Breast epithelium (tissue), 4 donors: ENCODE results near the gene EMILIN2. TPM values are rescaled to one million over a fixed set of nuclear protein-coding genes. Genes with fewer than 3 reads are reported as not detected.

Experiments used
- DNase-seq, 2 donors: peaks; one replicate each; pipeline ENCODE4 v3.0.0-alpha.2; 2019; ENCODE audit warnings: low spot score in 2 of 2
- H3K27ac ChIP-seq, 2 donors: fragments of 200-600 bp; sonication (generic) in 1 of 2; one replicate each; pipeline ENCODE4 v1.5.1; 2016 to 2019; ENCODE audit warnings: mild to moderate bottlenecking in 1 of 2
- H3K27me3 ChIP-seq, 2 donors: fragments of 200-600 bp; sonication (generic) in 1 of 2; one replicate each; pipeline versions ENCODE4 v1.5.1 to v1.6.0; 2017 to 2019; ENCODE audit warnings: control low read depth in 1 of 2, mild to moderate bottlenecking in 1 of 2
- H3K36me3 ChIP-seq: fragments of 200-600 bp; one replicate; pipeline ENCODE4 v1.5.1; 2019
- H3K4me1 ChIP-seq, 2 donors: fragments of 200-600 bp; sonication (generic); one replicate each; pipeline ENCODE4 v1.5.1; 2016 to 2019; ENCODE audit warnings: control low read depth in 1 of 2
- H3K4me3 ChIP-seq, 3 donors: fragments of 200-600 bp; sonication (generic); 1 replicate in 2 of 3; 2 replicates in 1 of 3; pipeline ENCODE4 v1.5.1; 2016 to 2019; ENCODE audit warnings: mild to moderate bottlenecking in 3 of 3, moderate library complexity in 2 of 3
- H3K9me3 ChIP-seq, 2 donors: fragments of 200-600 bp; sonication (generic) in 1 of 2; one replicate each; pipeline ENCODE4 v1.5.1; 2016 to 2019; ENCODE audit warnings: control low read depth in 1 of 2
- POLR2A ChIP-seq: fragments of 450-650 bp; IDR thresholded peaks from one replicate; pipeline ENCODE4 v1.6.1; 2016; ENCODE audit warnings: antibody characterized with exemption, mild to moderate bottlenecking, moderate library complexity
- POLR2AphosphoS5 ChIP-seq, 3 donors: sonication (generic); formaldehyde crosslinking; IDR thresholded peaks; one replicate each; pipeline ENCODE4 v1.6.1; 2017; ENCODE audit warnings: antibody characterized with exemption in 3 of 3
- intact Hi-C: fragments of 100-400 bp; cut with DNase I; formaldehyde crosslinking; loops from one replicate; pipeline ENCODE4 v1.15.1; 2023; ENCODE audit warnings: low total_unique reads
- total RNA-seq, 3 donors: library from RNA; depleted of rRNA; stranded (reverse); fragments of >200 nt; gene quantifications; one replicate each; pipeline ENCODE4 v1.1.0, GENCODE V29; 2016
- TF ChIP-seq, protein P1 (sequence below), 3 donors: fragments of 450-650 bp; IDR thresholded peaks; one replicate each; pipeline ENCODE4 v1.5.1; 2016 to 2017; ENCODE audit warnings: antibody characterized with exemption in 3 of 3, mild to moderate bottlenecking in 3 of 3, moderate library complexity in 3 of 3

EMILIN2 gene
- total RNA-seq, 3 donors from 2014 or later: 23.9 to 45.1 (median 32.4) TPM

GRCh38 chr18:2811416-2811815 is 35.4 kb upstream of the EMILIN2 start:
- intact Hi-C loops: loop anchor here (2.0 kb wide), 1 partner anchor 29 kb away; no protein-coding TSS in a partner anchor

GRCh38 chr18:2814928-2815327 is 31.9 kb upstream of the EMILIN2 start:
- Histone ChIP-seq H3K27ac (no peak overlapping the region), H3K36me3 (no peaks in the 10 kb centered on the region), H3K9me3 (peaks cover 29 to 44% of the 10 kb centered on the region in 2 donors), H3K27me3 (no peaks in the 10 kb centered on the region), H3K4me3 (no peak overlapping the region), H3K4me1 (no peaks in the 10 kb centered on the region)
- intact Hi-C loops: no loop called here
- TF ChIP-seq POLR2AphosphoS5 (IDR thresholded peaks at IDR 0.05) (no peak), POLR2A (no peak)
- TF ChIP-seq, protein P1, sequence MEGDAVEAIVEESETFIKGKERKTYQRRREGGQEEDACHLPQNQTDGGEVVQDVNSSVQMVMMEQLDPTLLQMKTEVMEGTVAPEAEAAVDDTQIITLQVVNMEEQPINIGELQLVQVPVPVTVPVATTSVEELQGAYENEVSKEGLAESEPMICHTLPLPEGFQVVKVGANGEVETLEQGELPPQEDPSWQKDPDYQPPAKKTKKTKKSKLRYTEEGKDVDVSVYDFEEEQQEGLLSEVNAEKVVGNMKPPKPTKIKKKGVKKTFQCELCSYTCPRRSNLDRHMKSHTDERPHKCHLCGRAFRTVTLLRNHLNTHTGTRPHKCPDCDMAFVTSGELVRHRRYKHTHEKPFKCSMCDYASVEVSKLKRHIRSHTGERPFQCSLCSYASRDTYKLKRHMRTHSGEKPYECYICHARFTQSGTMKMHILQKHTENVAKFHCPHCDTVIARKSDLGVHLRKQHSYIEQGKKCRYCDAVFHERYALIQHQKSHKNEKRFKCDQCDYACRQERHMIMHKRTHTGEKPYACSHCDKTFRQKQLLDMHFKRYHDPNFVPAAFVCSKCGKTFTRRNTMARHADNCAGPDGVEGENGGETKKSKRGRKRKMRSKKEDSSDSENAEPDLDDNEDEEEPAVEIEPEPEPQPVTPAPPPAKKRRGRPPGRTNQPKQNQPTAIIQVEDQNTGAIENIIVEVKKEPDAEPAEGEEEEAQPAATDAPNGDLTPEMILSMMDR (IDR thresholded peaks at IDR 0.05): no peak
- DNase-seq: no peak

More at GRCh38 chr18:2811416-2811815, 35.4 kb upstream of the EMILIN2 start:
- H3K4me3 ChIP-seq: no peak overlapping the region
- no peaks in the 10 kb centered on the region for H3K36me3 ChIP-seq
- no peaks in the 10 kb centered on the region for H3K27me3 ChIP-seq
- TF ChIP-seq POLR2A (no peak), POLR2AphosphoS5 (IDR thresholded peaks at IDR 0.05) (no peak)
- TF ChIP-seq, protein P1 (IDR thresholded peaks at IDR 0.05): no peak
- H3K27ac ChIP-seq: no peak overlapping the region
- H3K9me3 ChIP-seq: peaks cover 29 to 44% of the 10 kb centered on the region in 2 donors
- no peak for DNase-seq
- no peaks in the 10 kb centered on the region for H3K4me1 ChIP-seq

DNA sequence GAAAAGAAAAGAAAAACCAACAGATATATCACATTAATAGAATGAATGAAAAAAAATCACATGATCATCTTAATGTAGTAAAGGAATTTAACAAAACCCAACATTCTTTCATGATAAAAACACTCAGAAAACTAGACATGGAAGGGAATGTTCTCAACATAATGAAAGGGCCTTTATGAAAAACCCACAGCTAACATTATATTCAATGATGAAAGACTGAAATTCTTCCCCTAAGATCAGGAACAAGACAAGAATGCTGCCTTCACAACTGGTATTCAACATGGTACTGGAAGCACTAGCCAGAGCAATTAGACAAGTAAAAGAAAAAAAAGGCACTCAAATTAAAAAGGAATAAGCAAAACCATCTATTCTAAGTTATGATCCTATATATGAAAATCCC is 28.5 kb upstream of the EMILIN2 start:
- intact Hi-C loops: no loop called here

GRCh38 chr18:2821695-2822094 is 25.1 kb upstream of the EMILIN2 start:
- intact Hi-C loops: no loop called here
- Histone ChIP-seq H3K9me3 (peaks cover 6% of the 10 kb centered on the region in 2 donors), H3K4me3 (no peak overlapping the region), H3K27ac (no peak overlapping the region), H3K4me1 (no peaks in the 10 kb centered on the region), H3K36me3 (no peaks in the 10 kb centered on the region), H3K27me3 (no peaks in the 10 kb centered on the region)
- TF ChIP-seq POLR2AphosphoS5 (IDR thresholded peaks at IDR 0.05) (no peak), POLR2A (no peak)
- TF ChIP-seq, protein P1 (IDR thresholded peaks at IDR 0.05): no peak
- no peak for DNase-seq

More for the DNA sequence above, 28.5 kb upstream of the EMILIN2 start:
- Histone ChIP-seq H3K27ac (no peak overlapping the region), H3K9me3 (peaks cover 19 to 21% of the 10 kb centered on the region in 2 donors), H3K4me3 (no peak overlapping the region), H3K36me3 (no peaks in the 10 kb centered on the region), H3K27me3 (no peaks in the 10 kb centered on the region), H3K4me1 (no peaks in the 10 kb centered on the region)
- DNase-seq: no peak
- TF ChIP-seq POLR2A: no peak
- TF ChIP-seq, protein P1 (IDR thresholded peaks at IDR 0.05): no peak
- TF ChIP-seq POLR2AphosphoS5 (IDR thresholded peaks at IDR 0.05): no peak

DNA sequence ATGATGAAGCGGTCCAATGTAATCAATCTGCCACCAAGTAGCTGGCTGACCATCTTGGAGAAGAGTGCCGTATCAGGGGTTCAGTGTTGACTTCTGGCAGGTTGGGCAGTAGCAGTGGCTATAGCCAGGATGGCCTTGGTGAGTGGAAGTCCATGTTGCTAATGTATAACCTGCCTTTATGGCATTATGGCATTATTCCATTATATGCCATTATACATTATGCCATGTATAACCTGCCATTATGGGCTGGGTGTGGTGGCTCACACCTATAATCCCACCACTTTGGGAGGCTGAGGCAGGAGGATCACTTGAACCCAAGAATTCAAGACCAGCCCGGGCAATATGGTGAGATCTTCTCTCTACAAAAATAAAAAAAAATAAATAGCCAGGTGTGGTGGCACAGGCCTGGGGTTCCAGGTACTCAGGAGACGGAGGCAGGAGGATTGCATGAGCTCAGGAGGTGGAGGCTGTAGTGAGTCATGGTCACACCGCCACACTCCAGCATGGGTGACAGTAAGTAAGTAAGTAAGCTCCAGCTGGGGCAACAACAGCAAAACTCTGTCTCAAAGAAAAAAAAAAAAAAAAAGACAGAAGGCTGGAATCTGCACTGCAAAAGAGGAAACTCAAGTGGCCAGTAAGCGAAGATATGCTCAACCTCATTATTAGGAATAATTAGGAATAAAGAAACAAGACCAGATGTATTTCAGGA is 24.4 kb upstream of the EMILIN2 start:
- Histone ChIP-seq H3K9me3 (peaks cover 6% of the 10 kb centered on the region in 2 donors), H3K4me1 (no peaks in the 10 kb centered on the region), H3K27me3 (no peaks in the 10 kb centered on the region), H3K4me3 (no peak overlapping the region), H3K27ac (no peak overlapping the region), H3K36me3 (no peaks in the 10 kb centered on the region)
- no peak for DNase-seq
- intact Hi-C loops: no loop called here
- TF ChIP-seq POLR2A (no peak), POLR2AphosphoS5 (IDR thresholded peaks at IDR 0.05) (no peak)
- TF ChIP-seq, protein P1 (IDR thresholded peaks at IDR 0.05): no peak
